ENCODE data around the gene RBSN.

The RBSN gene

GRCh38 chr3:15060029-15060428, 38.9 kb downstream of the RBSN start:
- no peak for DNase-seq (ENCODE audit: low read depth, low spot score)

- DNase-seq (ENCODE audit: low read depth, low spot score), result no peak
Observed at GRCh38 chr3:15056676-15057404, 42.1 kb downstream of the RBSN start.

- DNase-seq (ENCODE audit: low read depth, low spot score), result peak; percentile 26
Observed at GRCh38 chr3:15055019-15055557, 43.9 kb downstream of the RBSN start.

GRCh38 chr3:15053541-15053940, 45.4 kb downstream of the RBSN start:
- DNase-seq (ENCODE audit: low read depth, low spot score), result no peak

- DNase-seq (ENCODE audit: low read depth, low spot score), result no peak
Observed at GRCh38 chr3:15052335-15053242, 46.4 kb downstream of the RBSN start.

- DNase-seq (ENCODE audit: low read depth, low spot score), result no peak
Observed at GRCh38 chr3:15051531-15051930, 47.4 kb downstream of the RBSN start.

- DNase-seq (ENCODE audit: low read depth, low spot score), result no peak
Observed at GRCh38 chr3:15050405-15051092, 48.4 kb downstream of the RBSN start.

- DNase-seq (ENCODE audit: low read depth, low spot score), result no peak
Observed at GRCh38 chr3:15049584-15049983, 49.4 kb downstream of the RBSN start.

- DNase-seq (ENCODE audit: low read depth, low spot score), result no peak
Observed at GRCh38 chr3:15045667-15046066, 53.3 kb downstream of the RBSN start.

- no peak for DNase-seq (ENCODE audit: low read depth, low spot score)
Observed at GRCh38 chr3:15044326-15044725, 54.6 kb downstream of the RBSN start.

GRCh38 chr3:15043408-15044171, 55.4 kb downstream of the RBSN start:
- no peak for DNase-seq (ENCODE audit: low read depth, low spot score)

- DNase-seq (ENCODE audit: low read depth, low spot score), result no peak
Observed at GRCh38 chr3:15042936-15043335, 56.0 kb downstream of the RBSN start.

GRCh38 chr3:15041950-15042349, 57.0 kb downstream of the RBSN start:
- DNase-seq (ENCODE audit: low read depth, low spot score), result no peak

GRCh38 chr3:15040844-15041243, 58.1 kb downstream of the RBSN start:
- DNase-seq (ENCODE audit: low read depth, low spot score), result no peak

- DNase-seq (ENCODE audit: low read depth, low spot score), result no peak
Observed at GRCh38 chr3:15038306-15038705, 60.6 kb downstream of the RBSN start.

- no peak for DNase-seq (ENCODE audit: low read depth, low spot score)
Observed at GRCh38 chr3:15033103-15033502, 65.8 kb downstream of the RBSN start.

- no peak for DNase-seq (ENCODE audit: low read depth, low spot score)
Observed at GRCh38 chr3:15032650-15033049, 66.3 kb downstream of the RBSN start.

- DNase-seq (ENCODE audit: low read depth, low spot score), result no peak
Observed at GRCh38 chr3:15029625-15030024, 69.3 kb downstream of the RBSN start.

- DNase-seq (ENCODE audit: low read depth, low spot score), result no peak
Observed at GRCh38 chr3:15023719-15024118, 75.2 kb downstream of the RBSN start.

GRCh38 chr3:15023249-15023648, 75.7 kb downstream of the RBSN start:
- DNase-seq (ENCODE audit: low read depth, low spot score), result no peak

Measured in activated CD4-positive, CD25-positive, alpha-beta regulatory T cell treated with anti-CD3 and anti-CD28 coated beads, Interleukin-2, amount 50 U/mL, for 16 hours (primary cell).